Inflammatory macrophage treated with lipopolysaccharide for 4 hours (primary cell): ENCODE results near the gene CR1.
"Not testable (repeated sequence)": the region's sequence is repeated elsewhere in the genome, so short reads cannot be mapped to it uniquely, and the experiment has no call there.

Experiments used
- DNase-seq: peaks from one replicate; pipeline ENCODE4 v3.0.0-alpha.2; 2020

The CR1 gene

GRCh38 chr1:207646171-207646570, 150.2 kb downstream of the CR1 start:
- DNase-seq, result no peak

- no peak for DNase-seq
These were observed 151.1 kb downstream of the CR1 start for GRCh38 chr1:207646944-207647579.

- DNase-seq, result no peak
These were observed 151.8 kb downstream of the CR1 start for GRCh38 chr1:207647671-207648333.

GRCh38 chr1:207648334-207649209, 152.6 kb downstream of the CR1 start:
- no peak for DNase-seq

- DNase-seq, result no peak
These were observed 153.3 kb downstream of the CR1 start for GRCh38 chr1:207649210-207649753.

- DNase-seq, result no peak
These were observed 154.1 kb downstream of the CR1 start for GRCh38 chr1:207649865-207650580.

- no peak for DNase-seq
These were observed 155.6 kb downstream of the CR1 start for GRCh38 chr1:207651583-207651982.

- DNase-seq, result no peak
These were observed 158.4 kb downstream of the CR1 start for GRCh38 chr1:207654320-207654719.

GRCh38 chr1:207658408-207658807, 162.5 kb downstream of the CR1 start:
- DNase-seq, result no peak

- DNase-seq, result no peak
These were observed 163.0 kb downstream of the CR1 start for GRCh38 chr1:207658904-207659485.

- no peak for DNase-seq
These were observed 163.7 kb downstream of the CR1 start for GRCh38 chr1:207659545-207660153.

- not testable (repeated sequence) for DNase-seq
These were observed 165.5 kb downstream of the CR1 start for GRCh38 chr1:207661420-207661819.

- no peak for DNase-seq
These were observed 170.4 kb downstream of the CR1 start for GRCh38 chr1:207666342-207666741.

GRCh38 chr1:207669528-207670009, 173.6 kb downstream of the CR1 start:
- DNase-seq, result no peak

- no peak for DNase-seq
These were observed 174.2 kb downstream of the CR1 start for GRCh38 chr1:207670192-207670591.

GRCh38 chr1:207670997-207671396, 175.0 kb downstream of the CR1 start:
- DNase-seq, result no peak

GRCh38 chr1:207672522-207673130, 176.7 kb downstream of the CR1 start:
- DNase-seq, result peak; percentile 21

- DNase-seq, result no peak
These were observed 177.4 kb downstream of the CR1 start for GRCh38 chr1:207673399-207673798.

- no peak for DNase-seq
These were observed 180.2 kb downstream of the CR1 start for GRCh38 chr1:207676153-207676552.

- not testable (repeated sequence) for DNase-seq
These were observed 184.8 kb downstream of the CR1 start for GRCh38 chr1:207680590-207681388.
